Measurements from ENCODE around the gene MAP2K5. TPM values are rescaled to one million over a fixed set of nuclear protein-coding genes. Genes with fewer than 3 reads are reported as not detected.

The MAP2K5 gene
- total RNA-seq, 1 experiment from 2014 or later, result 15.0 TPM

- Histone ChIP-seq H4K91ac (ENCODE audit: insufficient read length, low read depth, low read length) (no peak overlapping the region), H3K27ac (ENCODE audit: insufficient read length, low read depth, low read length) (no peak overlapping the region), H2BK12ac (ENCODE audit: insufficient read length, low read depth, low read length) (no peak overlapping the region), H3K4me1 (ENCODE audit: insufficient read depth, low read length) (no peaks in the 10 kb centered on the region), H3K23ac (ENCODE audit: insufficient read length, low read depth, low read length) (no peak overlapping the region), H2AFZ (ENCODE audit: low read length) (no peak overlapping the region), H3K23me2 (ENCODE audit: insufficient read length, low read depth, low read length, poor library complexity, severe bottlenecking) (no peaks in the 10 kb centered on the region), H2BK20ac (ENCODE audit: low read depth, low read length, poor library complexity, severe bottlenecking) (no peak overlapping the region), H3K9ac (ENCODE audit: extremely low read depth, insufficient read length, low read length) (no peak overlapping the region), H3K27me3 (ENCODE audit: insufficient read depth, low read length) (no peaks in the 10 kb centered on the region), H4K8ac (replicated peaks; ENCODE audit: insufficient read length, low read depth, low read length) (no peak overlapping the region), H3K9me3 (ENCODE audit: control insufficient read depth, low read depth, low read length) (no peaks in the 10 kb centered on the region), H2AK5ac (ENCODE audit: insufficient read length, low read length) (no peak overlapping the region), H2BK120ac (ENCODE audit: low read depth, low read length, poor library complexity, severe bottlenecking) (no peak overlapping the region), H3K4me2 (ENCODE audit: insufficient read depth, insufficient read length, low read length) (no peak overlapping the region), H3K79me1 (ENCODE audit: insufficient read depth, low read depth, low read length, poor library complexity, severe bottlenecking) (no peaks in the 10 kb centered on the region), H4K5ac (ENCODE audit: insufficient read length, low read depth, low read length) (no peak overlapping the region), H3K56ac (ENCODE audit: insufficient read length, low read depth, low read length) (no peak overlapping the region), H3K18ac (ENCODE audit: insufficient read length, low read depth, low read length) (no peak overlapping the region), H3K14ac (ENCODE audit: insufficient read depth, low read length) (no peak overlapping the region), H4K20me1 (ENCODE audit: control insufficient read depth, insufficient read depth, insufficient read length) (no peaks in the 10 kb centered on the region), H3T11ph (ENCODE audit: low read length) (no peak overlapping the region), H2BK15ac (ENCODE audit: low read depth, low read length) (no peak overlapping the region), H3K79me2 (ENCODE audit: insufficient read depth, low read length) (no peaks in the 10 kb centered on the region), H2BK5ac (ENCODE audit: insufficient read length, low read length) (no peak overlapping the region), H3K4ac (ENCODE audit: low read depth, low read length) (no peak overlapping the region)
- Mint-ChIP-seq H3K4me1 (peaks cover 13 to 14% of the 10 kb centered on the region in 2 experiments), H3K4me3 (no peak overlapping the region), H3K27me3 (ENCODE audit: low read depth) (no peaks in the 10 kb centered on the region), H3K36me3 (ENCODE audit: insufficient read depth in 1 of 3, low read depth in 3 of 3) (0 out of 7 replicates have a peak, but pooled peaks cover 0 to 2% (median 0%) of the 10 kb centered on the region in 3 experiments), H3K27ac (no peak overlapping the region; a peak in 2 of 7 replicates), H3K9me3 (no peaks in the 10 kb centered on the region)
- no CpG with 5 or more reads among the region's 3 CpGs for WGBS (ENCODE audit: extremely low coverage, insufficient read length, low lambda C conversion rate)
- no peak for DNase-seq
- TF ChIP-seq CTCF (conservative IDR thresholded peaks at IDR 0.05), result no peak
Measured at GRCh38 chr15:67692573-67692972, 150.1 kb downstream of the MAP2K5 start.
